Transverse colon (tissue), 4 donors: Measurements from ENCODE around the gene MRPS5.

Experiments used
- CTCF ChIP-seq, 5 experiments: fragments of 200-600 bp in 3 of 5; fragments of 450-650 bp in 2 of 5; sonication (generic) in 3 of 5; IDR thresholded peaks; 1 replicate in 2 of 5; 2 replicates in 3 of 5; pipeline ENCODE4 v1.5.1; 2016 to 2017; ENCODE audit warnings: antibody characterized with exemption in 5 of 5, inconsistent platforms in 3 of 5, mild to moderate bottlenecking in 2 of 5, moderate library complexity in 1 of 5
- EP300 ChIP-seq: sonication (generic); formaldehyde crosslinking; IDR thresholded peaks from one replicate; pipeline ENCODE4 v1.6.1; 2017; ENCODE audit warnings: antibody characterized with exemption, low read depth
- POLR2A ChIP-seq: fragments of 450-650 bp; IDR thresholded peaks from one replicate; pipeline ENCODE4 v1.6.1; 2016; ENCODE audit warnings: antibody characterized with exemption, mild to moderate bottlenecking, moderate library complexity
- POLR2AphosphoS5 ChIP-seq, 3 donors: sonication (generic); formaldehyde crosslinking; IDR thresholded peaks; one replicate each; pipeline ENCODE4 v1.6.1; 2016; ENCODE audit warnings: antibody characterized with exemption in 3 of 3

- TF ChIP-seq POLR2A (no peak), CTCF (IDR thresholded peaks at IDR 0.05) (no peak), POLR2AphosphoS5 (IDR thresholded peaks at IDR 0.05) (no peak), EP300 (no peak)
Observed at GRCh38 chr2:95038635-95039298, 82.8 kb downstream of the MRPS5 start.
